ENCODE results near the gene SERPINB1.

GRCh38 chr6:2784930-2785329, 56.7 kb downstream of the SERPINB1 start:
- TF ChIP-seq CTCF (IDR thresholded peaks at IDR 0.05), result no peak
- no peak for TF ChIP-seq POLR2A (IDR thresholded peaks at IDR 0.05)

Measured in tibial nerve (tissue), 3 donors.